GM18861 (cell line): Measurements from ENCODE around the gene RFT1.

Experiments
- ATAC-seq: cut with Tn5 transposase; IDR thresholded peaks from one replicate; pipeline ENCODE4 v1.9.1; 2021; ENCODE audit not compliant: unreplicated experiment

RFT1 gene

DNA sequence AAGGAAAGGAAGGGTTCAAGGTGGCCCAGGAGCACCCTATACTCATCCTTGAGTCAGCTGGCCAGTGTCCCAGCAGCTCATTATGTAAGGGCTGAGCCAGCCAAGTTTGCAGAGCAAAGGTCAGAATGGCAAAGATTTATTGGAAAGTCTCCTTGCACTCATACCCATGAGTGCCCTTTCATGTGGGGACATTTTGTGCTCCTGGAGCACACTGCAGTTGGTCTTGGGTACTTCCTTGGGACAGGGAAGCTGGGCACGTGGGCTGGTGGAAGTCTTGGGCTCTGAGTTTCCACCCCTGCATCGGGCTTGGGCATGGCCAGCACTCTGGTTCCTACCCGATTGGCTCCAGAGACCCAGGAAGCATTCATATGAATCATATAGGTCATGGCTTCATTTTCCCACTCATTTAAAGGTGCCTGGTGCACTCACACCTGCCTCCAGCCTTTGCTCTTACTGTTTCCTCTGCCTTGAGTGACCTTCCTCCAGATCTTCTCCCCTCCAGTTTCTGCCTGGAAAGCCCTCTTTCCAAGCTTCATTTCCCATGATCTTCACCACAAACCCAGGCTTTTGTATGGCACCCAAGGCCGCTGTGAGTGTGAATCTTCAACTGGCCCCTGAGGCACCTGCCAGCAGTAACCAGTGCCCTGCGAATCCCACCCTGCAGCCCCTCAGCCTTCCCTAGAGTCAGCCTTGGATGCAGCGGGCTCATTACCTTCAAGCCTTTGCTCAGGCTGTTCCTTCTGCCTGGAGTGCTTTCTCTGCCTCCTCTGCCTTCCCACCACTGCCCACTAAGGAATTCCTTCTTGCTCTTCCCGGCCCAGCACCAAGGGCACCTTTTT lies 20.2 kb upstream of the RFT1 start:
- no peak for ATAC-seq

DNA sequence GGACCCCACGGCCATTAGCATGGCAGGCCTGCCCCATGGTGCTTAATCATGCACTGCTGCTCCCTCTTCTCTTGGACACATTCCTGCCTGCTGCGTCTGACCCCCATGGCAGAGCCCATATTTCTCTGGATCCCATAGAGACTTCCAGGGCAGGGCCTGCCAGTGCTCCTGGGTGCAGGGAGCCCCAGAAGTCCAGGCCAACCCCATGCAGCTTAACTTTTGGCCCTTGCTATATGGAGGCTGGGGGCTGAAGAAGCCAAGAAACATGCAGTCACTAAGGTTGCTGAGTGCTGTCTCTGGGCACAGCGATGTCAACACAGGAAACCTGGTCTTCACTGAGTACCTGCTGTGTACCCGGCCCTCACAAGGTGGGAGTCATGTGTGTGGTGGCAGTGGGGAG lies 19.5 kb upstream of the RFT1 start:
- ATAC-seq = no peak

DNA sequence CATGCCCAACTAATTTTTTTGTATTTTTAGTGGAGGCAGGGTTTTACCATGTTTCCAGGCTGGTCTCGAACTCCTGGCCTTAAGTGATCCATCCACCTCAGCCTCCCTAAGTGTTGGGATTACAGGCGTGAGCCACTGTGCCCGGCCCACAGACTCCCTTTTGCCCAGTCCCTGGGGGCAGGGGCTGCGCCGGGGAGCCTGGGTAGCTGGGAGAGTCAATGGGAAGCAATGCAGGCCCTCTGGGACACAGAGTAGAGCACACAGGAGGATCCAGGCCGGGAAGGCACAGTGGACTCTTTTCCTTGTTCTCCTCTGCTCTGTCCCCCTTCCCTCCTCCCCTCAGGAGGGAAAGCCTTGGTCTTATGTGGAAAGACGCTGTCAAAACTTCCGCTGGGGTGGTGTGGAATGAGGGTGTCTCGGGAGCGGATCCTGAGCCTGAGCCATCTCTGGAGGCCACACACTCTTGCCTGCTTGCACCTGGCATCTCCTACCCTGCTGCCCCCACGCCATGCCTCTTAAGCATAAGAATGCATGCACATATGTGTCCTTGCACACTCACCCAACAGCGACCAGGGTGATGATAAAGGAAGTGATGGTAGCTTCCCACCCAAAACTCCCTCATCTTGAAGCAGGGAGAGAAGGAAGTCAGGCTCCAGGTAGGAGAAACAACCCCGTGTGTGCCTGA lies 18.9 kb upstream of the RFT1 start:
- no peak for ATAC-seq

DNA sequence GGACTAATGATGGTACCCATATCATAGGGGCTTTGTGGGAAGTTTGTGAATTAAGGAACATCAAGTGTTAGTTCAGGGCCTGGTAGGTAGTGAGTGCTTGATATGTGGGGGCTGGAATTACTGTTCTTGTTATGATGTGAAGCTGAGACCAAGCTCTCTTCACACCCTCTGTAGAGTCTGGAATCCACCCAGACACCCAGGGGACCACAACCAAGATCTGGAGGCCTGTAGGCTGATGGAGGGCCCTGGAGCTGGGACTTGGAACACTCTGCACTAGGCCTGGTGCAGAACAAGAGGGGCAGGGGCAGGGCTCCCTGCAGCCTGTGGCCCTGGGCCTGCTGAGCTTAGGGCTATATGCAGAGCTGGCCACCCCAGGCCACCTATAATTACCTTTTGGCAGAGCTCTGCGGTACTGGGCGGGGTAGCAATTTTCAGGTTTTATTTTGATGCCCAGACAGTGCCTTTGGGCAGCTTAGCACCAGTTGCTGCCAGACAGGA lies 17.7 kb upstream of the RFT1 start:
- no peak for ATAC-seq

DNA sequence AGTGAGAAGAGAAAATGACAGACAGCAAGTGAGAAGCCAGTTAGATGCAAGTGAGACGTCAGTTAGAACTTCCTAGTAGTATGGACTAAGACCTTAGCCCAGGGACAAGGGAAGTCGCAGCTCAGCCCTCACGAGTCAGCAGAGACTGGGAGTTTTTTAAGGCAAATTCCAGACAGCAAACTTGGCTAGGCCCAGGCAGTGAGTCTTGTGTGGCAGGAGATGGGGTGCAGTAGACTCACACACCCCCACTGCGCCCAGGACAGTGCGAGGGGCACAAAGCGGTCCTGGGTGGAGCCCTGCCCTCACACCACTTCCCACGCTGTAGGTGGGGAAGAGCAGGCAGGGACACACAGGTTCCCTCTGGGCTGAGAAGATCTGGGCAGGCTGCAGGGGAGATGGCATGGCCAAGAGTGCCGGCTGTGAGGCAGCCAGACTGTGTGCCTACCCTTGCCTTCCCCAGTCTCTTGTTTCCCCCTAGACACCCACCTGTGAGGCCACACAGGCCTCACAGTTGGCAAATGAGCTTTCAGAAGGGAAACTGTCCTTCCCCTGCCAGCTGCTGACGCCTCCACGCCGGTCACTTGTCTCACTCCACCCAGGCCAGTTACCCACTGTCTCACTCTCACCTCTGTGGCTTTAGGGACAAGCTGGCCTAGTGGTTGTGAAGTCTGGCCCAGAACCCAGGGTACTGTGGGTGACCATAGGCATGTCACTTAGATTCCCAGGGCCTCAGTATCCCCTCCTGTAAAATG lies 17.1 kb upstream of the RFT1 start:
- ATAC-seq = no peak

DNA sequence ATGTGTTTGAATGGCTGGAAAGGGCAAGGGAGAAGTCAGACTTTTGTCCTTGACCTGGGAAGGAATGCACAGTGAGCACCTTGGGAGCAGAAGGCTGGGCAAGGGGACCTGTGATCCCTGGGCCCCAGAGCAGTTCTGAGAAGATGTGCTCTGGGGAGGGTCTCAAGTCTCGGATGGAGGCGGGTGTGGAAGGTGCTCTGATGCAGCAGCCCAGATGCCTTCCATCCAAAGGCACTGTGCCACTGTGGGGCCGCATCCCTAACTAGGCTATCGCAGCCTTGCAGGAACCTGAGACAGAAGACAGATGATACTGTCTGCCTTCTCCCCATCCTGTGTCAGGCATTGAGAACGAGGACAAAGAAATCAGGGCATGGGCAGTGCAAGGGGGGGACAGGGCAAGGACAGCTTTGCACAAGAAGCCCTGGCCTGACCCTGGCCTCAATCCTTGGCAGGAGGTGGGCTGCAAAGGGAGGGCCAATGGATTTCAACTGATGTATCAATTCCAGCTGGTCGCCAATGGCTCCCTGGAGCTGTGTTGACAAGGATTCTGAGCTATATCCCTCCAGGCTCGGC lies 16.2 kb upstream of the RFT1 start:
- ATAC-seq = no peak

DNA sequence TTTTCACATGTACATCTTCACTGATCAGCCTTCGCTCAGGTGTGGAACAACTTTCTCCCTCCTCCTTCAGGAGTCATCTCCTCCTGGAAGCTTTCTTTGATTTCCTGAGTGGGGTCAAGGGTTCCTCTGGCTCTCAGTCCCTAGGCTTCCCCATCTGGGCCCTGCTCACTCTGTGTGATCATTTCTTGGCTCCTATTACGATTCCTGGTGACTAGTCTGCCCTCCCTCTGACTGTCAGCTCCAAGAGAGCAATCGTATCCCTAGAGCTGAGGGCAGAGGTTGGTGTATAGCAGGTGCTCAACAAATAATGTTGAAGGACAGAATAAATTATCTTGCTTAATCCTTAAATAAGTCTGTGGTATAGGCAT lies 15.5 kb upstream of the RFT1 start:
- ATAC-seq = no peak

DNA sequence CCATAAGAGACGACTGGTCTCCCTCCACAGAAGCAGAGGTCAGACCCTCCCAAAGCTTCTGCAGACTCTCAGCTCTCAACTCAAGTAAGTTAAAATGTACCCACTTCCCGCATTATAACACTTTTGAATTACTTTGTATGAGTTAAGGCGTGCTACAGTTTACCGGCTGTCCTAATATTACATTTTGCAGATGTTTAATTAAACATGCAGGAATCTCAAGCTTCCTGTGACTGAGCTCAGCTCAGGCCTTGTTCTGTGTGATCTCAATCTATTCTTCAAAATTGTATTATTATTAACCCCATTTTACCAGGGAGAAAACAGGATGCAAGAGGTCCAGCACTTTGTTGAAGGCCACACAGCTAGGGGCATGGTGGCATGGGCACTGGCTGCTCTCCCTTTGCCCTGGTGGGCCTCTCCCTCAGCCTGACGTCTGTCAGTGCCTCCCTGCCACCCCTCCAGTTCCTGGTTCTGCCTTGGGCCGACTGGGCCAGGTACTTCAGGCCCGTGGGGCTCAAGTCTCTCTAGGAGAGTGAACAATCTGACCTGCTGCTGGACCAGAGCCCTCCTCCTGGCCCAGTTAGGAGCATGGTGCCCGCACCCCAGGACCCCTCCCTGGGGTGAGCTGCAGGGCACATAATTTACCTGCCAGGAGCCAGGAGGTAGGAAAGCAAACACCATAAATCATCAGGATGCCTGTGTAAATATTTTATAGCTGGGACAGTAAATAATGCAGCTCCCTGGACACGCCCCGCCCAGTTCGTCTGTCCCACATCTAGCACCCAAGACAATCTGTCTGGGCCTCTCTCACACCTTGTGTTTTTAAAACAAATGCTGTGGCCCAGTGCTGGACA lies 14.9 kb upstream of the RFT1 start:
- ATAC-seq = no peak

DNA sequence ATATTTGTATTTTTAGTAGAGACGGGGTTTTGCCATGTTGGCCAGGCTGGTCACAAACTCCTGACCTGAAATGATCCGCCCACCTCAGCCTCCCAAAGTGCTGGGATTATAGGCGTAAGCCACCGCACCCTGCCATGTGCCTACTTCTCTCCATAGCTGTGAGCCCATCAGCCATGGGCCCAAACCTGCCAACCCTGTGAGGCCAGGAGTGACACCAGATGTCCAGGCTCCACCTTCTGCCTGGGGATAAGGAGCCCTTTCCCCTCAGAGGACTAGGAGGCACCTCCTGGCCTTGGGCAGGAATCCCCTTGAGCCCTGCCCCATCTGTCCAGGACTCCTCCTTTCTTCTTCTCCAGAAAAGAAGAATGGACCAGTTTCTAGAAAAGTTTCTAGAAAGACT lies 14.2 kb upstream of the RFT1 start:
- no peak for ATAC-seq

DNA sequence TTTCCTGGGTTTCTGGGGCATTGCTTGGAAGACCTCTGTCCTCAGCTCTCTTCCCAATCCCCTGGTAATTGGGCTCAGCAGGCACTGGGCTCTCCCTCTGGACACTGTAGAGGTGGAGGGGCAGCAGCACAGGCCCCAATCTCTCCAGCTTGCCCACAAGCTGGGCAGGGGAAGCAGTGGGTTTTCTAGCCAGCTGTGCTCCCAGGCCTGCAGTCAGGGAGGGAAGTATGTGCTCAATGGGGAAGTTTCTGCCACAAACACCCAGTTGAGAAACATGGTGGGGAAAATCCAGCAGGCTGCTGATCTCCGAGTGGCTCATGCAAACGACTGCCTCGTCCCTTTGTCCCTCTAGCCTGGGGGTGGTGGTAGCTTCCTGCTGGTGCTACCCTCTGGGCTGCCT lies 12.8 kb upstream of the RFT1 start:
- ATAC-seq = no peak

DNA sequence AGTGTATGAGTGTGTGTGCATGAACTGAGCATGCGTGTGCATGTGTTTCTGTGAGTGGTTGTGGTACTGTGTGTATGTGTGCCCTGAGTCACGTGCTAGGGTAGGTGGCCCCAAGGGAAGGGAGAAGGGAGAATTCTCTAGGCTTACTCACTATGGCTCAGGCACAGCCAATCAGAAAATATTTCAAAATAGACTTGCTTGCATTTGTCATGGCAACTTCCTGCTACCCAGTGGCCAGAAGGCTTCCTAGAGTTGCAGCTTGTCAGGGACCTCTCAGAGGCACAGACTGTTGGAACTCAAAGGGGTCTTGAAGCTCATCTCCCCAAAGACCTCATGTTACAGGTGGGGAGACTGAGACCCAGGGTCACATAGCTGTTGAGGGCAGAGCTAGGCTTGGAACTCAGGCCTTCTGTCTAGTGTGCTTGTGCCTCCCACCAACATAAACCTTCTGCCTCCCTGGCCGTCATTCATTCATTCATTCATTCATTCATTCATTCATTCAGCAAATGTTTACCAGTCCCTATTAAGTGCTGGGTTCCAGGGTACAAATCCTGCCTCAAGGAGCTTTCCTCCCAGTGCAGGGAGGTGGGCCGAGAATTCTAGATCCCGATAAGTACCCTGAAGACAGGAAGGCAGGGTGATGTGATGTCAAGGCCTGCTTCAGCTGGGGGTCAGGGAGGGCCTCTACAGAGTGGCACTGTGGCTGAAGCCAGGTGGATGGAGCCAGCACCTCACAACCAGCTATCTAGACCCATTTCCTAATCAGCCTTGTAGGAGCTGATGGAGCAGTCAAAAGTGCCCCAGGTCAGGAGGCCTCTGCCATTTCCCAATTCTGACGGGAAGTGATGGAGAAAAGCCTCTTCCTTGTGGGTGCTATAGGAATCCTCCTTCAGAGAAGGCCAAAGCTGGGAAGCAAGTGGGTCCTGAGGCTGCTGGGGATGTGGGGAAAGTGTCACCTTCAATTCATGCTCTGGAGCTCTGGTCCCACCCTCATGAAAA lies 10.9 kb upstream of the RFT1 start:
- no peak for ATAC-seq

DNA sequence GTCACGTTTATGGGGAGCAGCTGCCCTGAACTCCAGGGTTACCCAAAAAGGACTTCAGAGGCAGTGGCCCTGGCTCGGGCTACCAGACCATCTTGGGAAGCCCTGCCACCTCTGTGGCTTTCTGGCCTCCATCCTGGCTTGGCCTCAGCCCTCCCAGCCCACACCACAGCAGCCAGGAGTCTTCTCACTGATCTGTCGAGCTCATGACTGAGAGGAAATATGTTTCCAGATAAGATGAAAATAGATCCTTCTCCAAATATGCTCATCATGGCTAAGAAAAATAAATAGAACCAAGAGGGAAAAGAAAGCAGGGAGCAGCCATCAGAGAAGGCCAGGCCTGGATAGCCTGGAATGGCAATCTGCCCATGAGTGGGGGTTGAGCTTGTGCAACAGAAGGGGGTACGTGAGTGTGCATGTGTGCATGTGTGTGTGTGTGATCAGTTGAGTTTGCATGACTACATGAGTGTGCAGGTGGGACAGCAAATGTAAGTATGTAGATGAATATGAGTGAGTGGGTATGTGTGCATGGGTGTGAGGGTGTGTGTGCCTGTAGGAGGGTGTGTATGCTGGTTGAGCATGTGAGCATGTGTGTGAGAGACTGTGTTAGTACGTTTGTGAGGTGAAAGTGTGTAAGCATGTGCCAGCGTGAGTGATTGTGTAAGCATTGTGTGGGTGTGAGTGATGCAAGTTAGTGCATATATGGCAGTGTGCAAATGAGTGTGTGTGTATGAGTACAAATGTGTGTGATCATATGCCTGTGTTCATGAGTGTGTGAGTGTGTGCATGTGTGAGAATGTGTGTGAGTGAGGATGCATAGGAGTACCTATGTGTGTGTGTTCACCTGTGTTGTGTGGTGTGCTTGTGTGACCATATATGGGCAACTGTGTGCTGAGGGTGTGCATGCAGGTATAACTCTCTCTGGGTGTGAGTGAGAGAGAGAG lies 9.9 kb upstream of the RFT1 start:
- no peak for ATAC-seq

DNA sequence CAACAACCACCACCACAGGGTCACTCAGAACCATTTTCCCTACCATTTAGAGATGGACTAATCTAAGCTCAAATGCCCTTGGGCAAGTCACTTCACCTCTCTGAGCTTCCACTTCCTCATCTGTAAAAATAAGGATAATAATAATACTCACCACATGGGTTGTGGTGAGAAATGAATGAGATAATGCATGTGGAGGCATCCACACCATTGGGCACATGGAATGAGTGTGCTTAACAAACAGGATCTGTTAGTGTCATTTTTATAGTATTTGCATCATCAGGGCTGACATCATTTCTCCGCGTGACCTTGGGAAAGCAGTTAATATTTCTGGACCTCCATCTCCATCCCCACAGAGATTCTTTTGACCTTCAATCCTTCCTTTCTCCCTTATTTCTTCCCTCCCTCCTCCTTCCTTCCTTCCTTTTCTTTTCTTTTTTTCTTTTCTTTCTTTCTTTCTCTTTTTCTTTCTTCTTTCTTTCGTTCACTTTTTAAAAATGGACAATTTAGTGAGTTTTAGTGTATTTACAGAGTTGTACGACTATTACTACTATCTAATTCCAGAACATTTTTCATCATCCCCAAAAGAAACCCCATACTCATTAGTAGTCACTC lies 7.7 kb upstream of the RFT1 start:
- no peak for ATAC-seq

DNA sequence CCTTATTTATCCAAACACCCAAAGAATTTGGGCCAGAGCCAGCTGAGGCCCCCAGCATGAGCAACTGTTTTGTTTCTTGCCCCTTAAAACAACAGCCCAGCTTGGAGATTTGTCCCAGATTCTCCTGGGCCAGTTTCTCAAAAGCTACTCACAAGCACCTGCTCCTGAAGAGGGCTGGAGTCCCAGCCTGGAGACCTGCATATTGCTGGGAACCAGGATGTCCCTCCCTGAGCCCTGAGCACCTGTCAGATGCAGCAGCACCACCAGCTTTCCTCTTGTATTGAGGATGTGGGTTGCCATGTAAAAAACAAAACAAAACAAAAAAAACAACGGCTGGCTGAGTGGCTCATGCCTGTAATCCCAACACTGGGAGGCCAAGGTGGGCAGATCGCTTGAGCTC lies 7.0 kb upstream of the RFT1 start:
- ATAC-seq = no peak

DNA sequence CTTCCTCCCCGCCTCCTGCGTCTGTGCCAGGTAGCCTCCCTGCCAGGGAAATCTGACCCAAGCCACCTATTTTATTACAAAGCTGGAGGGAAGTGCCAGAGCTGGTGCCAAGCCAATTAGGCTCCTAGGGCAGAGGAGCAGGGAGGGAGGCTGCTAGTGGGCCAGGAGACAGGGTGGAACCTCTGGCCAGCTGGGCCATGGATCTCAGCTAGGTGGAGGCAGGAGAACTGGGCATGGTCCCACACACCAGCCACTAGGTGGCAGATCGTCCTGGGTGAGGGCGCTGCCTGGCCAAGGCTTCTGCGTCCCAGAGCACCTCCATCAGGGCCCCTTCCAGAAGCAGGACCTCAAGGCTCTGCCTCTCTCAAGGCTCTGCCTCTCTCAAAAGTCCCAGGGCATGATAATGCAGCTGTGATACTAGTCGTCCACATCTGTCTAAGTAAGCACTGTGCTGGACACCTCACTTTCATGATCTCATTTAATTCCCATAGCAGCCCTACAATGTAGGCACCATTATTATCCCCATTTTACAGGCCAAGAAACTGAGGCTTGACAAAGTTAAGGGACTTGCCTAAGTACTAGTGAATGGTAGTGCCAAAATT lies 4.5 kb upstream of the RFT1 start:
- ATAC-seq = peak; percentile 54

DNA sequence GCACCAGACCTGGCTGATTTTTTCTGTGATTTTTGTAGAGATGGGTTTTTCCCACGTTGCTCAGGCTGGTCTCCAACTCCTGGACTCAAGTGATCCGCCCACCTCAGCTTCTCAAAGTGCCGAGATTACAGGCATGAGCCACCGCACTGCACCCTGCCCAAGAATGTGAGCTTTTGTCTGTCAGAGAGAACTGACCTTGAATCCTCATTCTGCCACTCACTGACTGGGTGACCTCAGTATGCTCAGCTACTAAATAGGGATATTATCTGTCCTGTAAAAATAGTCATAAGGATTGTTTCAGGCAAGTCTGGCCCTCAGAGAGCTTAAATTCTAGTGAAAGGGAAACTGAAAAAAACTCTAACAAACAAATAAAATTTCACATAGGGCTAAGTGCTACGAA lies 2.1 kb upstream of the RFT1 start:
- ATAC-seq = no peak

DNA sequence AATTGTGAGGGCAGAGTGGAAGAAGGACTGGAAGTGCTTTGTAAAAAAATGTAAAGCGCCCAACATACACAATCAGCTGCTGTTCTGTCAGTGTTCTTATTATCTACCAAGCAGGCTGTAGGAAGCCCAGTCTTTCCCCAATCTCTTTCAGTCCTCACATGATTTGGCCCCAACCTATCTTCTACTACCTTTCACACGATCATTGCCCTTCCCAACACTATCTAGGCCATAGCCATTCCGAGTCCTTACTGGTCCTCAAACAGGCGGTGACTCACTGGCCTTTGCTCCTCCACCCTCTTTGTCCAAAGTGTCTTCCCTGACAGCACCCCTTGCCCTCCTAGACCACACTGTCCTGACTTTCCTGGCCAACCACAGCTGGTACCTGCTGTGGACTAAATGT lies 861 bp upstream of the RFT1 start:
- ATAC-seq = no peak
